Measurements from ENCODE around the gene ATP13A4. TPM values are rescaled to one million over a fixed set of nuclear protein-coding genes. Genes with fewer than 3 reads are reported as not detected.

ATP13A4 gene
- total RNA-seq (10 to 100 TPM; 12.3 to 42.6 (median 33.0) TPM), polyA plus RNA-seq (10 to 100 TPM in 1 of 3 donors, 1 to 10 TPM in 1, under 1 TPM in 1; 0.46 to 13.1 (median 2.8) TPM)
- long read RNA-seq, donor 1 = 0 reads
- long read RNA-seq, donor 2 = 0 reads
- long read RNA-seq, donor 3, partial matches to known transcripts = 0 of 1 reads
- long read RNA-seq, donor 3, other reads (novel, unspliced or antisense) = 0 of 1 reads
- long read RNA-seq, donor 4 = 0 reads
- long read RNA-seq, donor 5 = 0 reads
- long read RNA-seq, donor 6 = 0 reads
- long read RNA-seq, donor 7 = 0 reads
- long read RNA-seq, donor 8 = 0 reads
- long read RNA-seq, donor 9, partial matches to known transcripts = 0 of 1 reads
- long read RNA-seq, donor 9, other reads (novel, unspliced or antisense) = 0 of 1 reads
- long read RNA-seq, donor 10 = 0 reads

GRCh38 chr3:193554811-193555210, at the start of gene ATP13A4:
ATP13A4 (minus strand) TSS chr3:193554895; CDS start chr3:193554799, 96 bp downstream.
- Histone ChIP-seq H3K27ac (peak within 1 kb of the TSS; percentile 59 to 82 (median 69)), H3K36me3 (no peaks in the 10 kb centered on the region), H3K27me3 (no peaks in the 10 kb centered on the region), H3K4me1 (peaks cover 0 to 27% (median 11%) of the 10 kb centered on the region in 4 donors), H3K9me3 (no peaks in the 10 kb centered on the region), H3K4me3 (peak within 1 kb of the TSS; percentile 19 to 41 (median 34))
- TF ChIP-seq EP300 (IDR thresholded peaks at IDR 0.05) = no peak
- TF ChIP-seq CTCF (IDR thresholded peaks at IDR 0.05) = no peak
- TF ChIP-seq POLR2AphosphoS5 (IDR thresholded peaks at IDR 0.05) = peak in 2 of 3 donors; percentile 70 to 78
- TF ChIP-seq POLR2A (IDR thresholded peaks at IDR 0.05) = peak in 1 of 4 donors; percentile 55
- intact Hi-C loops (cut with DNase I; ENCODE audit: low total_unique reads) = no loop called here
- 26 to 42% (median 29%) methylated on average over 9 of the region's 9 CpGs for WGBS, 5 donors
- DNase-seq = peak; percentile 74 to 77

DNA sequence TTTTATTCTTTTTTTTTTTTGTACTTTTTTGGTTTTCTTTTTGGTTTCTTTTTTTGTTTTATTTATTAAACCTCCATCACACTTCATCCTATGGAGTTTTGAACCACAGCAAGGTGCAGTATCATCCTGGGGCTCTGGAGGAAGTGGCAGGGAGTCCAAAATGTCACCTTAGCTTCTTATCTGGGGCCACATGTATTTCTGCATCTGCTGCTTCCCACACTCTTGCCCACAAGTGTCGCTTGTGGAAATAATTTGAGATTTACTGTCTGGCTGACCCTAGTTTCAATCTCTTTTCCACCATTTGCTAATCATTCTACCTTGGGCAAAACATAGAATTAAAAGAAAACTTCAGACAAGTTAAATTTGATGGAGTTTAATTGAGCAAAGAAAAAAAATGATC, 44.7 kb upstream of the ATP13A4 start:
- H3K36me3 ChIP-seq = peaks cover 0 to 33% (median 16%) of the 10 kb centered on the region in 4 donors
- no peaks in the 10 kb centered on the region for H3K9me3 ChIP-seq
- no peak overlapping the region for H3K27ac ChIP-seq
- 73 to 97% (median 85%) methylated on average over 1 of the region's 1 CpG for WGBS, 5 donors
- DNase-seq = no peak
- no peak overlapping the region for H3K4me3 ChIP-seq
- H3K27me3 ChIP-seq = no peaks in the 10 kb centered on the region
- H3K4me1 ChIP-seq = peaks cover 3 to 41% (median 25%) of the 10 kb centered on the region in 4 donors
- intact Hi-C loops (cut with DNase I; ENCODE audit: low total_unique reads) = no loop called here
- TF ChIP-seq POLR2A (IDR thresholded peaks at IDR 0.05) = no peak
- TF ChIP-seq CTCF (IDR thresholded peaks at IDR 0.05) = no peak
- no peak for TF ChIP-seq POLR2AphosphoS5 (IDR thresholded peaks at IDR 0.05)
- no peak for TF ChIP-seq EP300 (IDR thresholded peaks at IDR 0.05)

- peaks cover 9 to 48% (median 31%) of the 10 kb centered on the region in 4 donors for H3K4me1 ChIP-seq
- DNase-seq = no peak
- intact Hi-C loops (cut with DNase I; ENCODE audit: low total_unique reads) = no loop called here
- H3K36me3 ChIP-seq = peaks cover 0 to 30% (median 16%) of the 10 kb centered on the region in 4 donors
- H3K9me3 ChIP-seq = no peaks in the 10 kb centered on the region
- TF ChIP-seq POLR2A (IDR thresholded peaks at IDR 0.05) (no peak), POLR2AphosphoS5 (IDR thresholded peaks at IDR 0.05) (no peak), CTCF (IDR thresholded peaks at IDR 0.05) (no peak), EP300 (IDR thresholded peaks at IDR 0.05) (no peak)
- H3K27ac ChIP-seq = no peak overlapping the region
- H3K27me3 ChIP-seq = no peaks in the 10 kb centered on the region
- WGBS, 5 donors = 83 to 94% (median 90%) methylated on average over 2 of the region's 2 CpGs
- H3K4me3 ChIP-seq = no peak overlapping the region
Observed at GRCh38 chr3:193598202-193598601, 43.5 kb upstream of the ATP13A4 start.

GRCh38 chr3:193595939-193596487, 41.3 kb upstream of the ATP13A4 start:
- H3K36me3 ChIP-seq = peaks cover 0 to 30% (median 16%) of the 10 kb centered on the region in 4 donors
- TF ChIP-seq EP300 (IDR thresholded peaks at IDR 0.05) (no peak), POLR2AphosphoS5 (IDR thresholded peaks at IDR 0.05) (no peak), CTCF (IDR thresholded peaks at IDR 0.05) (no peak), POLR2A (IDR thresholded peaks at IDR 0.05) (no peak)
- 95 to 97% (median 96%) methylated on average over 5 of the region's 5 CpGs for WGBS, 5 donors
- no peak overlapping the region for H3K4me3 ChIP-seq
- no peaks in the 10 kb centered on the region for H3K9me3 ChIP-seq
- H3K27ac ChIP-seq = no peak overlapping the region
- intact Hi-C loops (cut with DNase I; ENCODE audit: low total_unique reads) = no loop called here
- H3K27me3 ChIP-seq = no peaks in the 10 kb centered on the region
- no peak for DNase-seq
- H3K4me1 ChIP-seq = peaks cover 13 to 48% (median 34%) of the 10 kb centered on the region in 4 donors
